Measurements from ENCODE around the gene SRGAP2B.
"Not testable (repeated sequence)": the region's sequence is repeated elsewhere in the genome, so short reads cannot be mapped to it uniquely, and the experiment has no call there.

The SRGAP2B gene

DNA sequence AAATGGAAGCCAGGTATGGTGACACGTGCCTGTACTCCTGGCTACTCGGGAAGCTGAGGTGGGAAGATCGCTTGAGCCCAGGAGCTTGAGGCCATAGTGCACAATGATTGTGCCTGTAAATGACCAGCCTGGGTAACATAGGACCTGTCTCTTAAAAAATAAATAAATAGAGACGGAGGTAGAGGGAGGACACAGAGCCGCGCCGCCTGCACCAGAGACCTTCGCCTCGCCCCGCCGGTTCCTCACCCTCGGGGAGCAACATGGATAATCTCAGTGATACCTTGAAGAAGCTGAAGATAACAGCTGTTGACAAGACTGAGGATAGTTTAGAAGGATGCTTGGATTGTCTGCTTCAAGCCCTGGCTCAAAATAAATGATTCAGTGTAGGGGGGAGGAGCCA is 130.4 kb downstream of the SRGAP2B start:
- H2BK12ac ChIP-seq (ENCODE audit: low read length); H3K4ac ChIP-seq (ENCODE audit: low read length); H4K8ac ChIP-seq (ENCODE audit: low read depth, low read length); H2AFZ ChIP-seq (ENCODE audit: low read length); H2AK5ac ChIP-seq (ENCODE audit: low read depth, low read length); H3K14ac ChIP-seq (ENCODE audit: low read length); H3K23ac ChIP-seq (ENCODE audit: low read depth, low read length, poor library complexity); H2BK5ac ChIP-seq (ENCODE audit: low read length); H3K4me1 ChIP-seq (ENCODE audit: control insufficient read depth in 2 of 2, insufficient read depth in 1 of 2, low read depth in 1 of 2, low read length in 2 of 2); DNase-seq (ENCODE audit: low spot score); H3K79me1 ChIP-seq (ENCODE audit: low read depth, low read length); H4K91ac ChIP-seq (ENCODE audit: low read depth, low read length, poor library complexity); H3K9me3 ChIP-seq (replicated peaks in 1 of 2; ENCODE audit: control insufficient read depth in 2 of 2, insufficient read depth in 1 of 2, low read depth in 1 of 2, low read length in 2 of 2); H3K18ac ChIP-seq (ENCODE audit: low read length); H3K4me3 ChIP-seq (ENCODE audit: low read length in 2 of 2); H2BK120ac ChIP-seq (ENCODE audit: low read depth, low read length); H3K36me3 ChIP-seq (replicated peaks in 1 of 2; ENCODE audit: control insufficient read depth in 2 of 2, insufficient read depth in 2 of 2, low read length in 2 of 2); H3K4me2 ChIP-seq (ENCODE audit: insufficient read depth, low read length, poor library complexity, severe bottlenecking); H3K27ac ChIP-seq (replicated peaks; ENCODE audit: low read length); H3K9ac ChIP-seq (ENCODE audit: low read depth, low read length, poor library complexity); H3K27me3 ChIP-seq (ENCODE audit: control insufficient read depth in 3 of 3, insufficient read depth in 3 of 3, low read depth in 1 of 3, low read length in 3 of 3); H2BK15ac ChIP-seq (ENCODE audit: low read length): not testable (repeated sequence)
- WGBS, 2 donors (ENCODE audit: extremely low coverage in 2 of 2, insufficient read length in 2 of 2, insufficient replicate concordance in 1 of 2) = no CpG with 5 or more reads among the region's 12 CpGs

DNA sequence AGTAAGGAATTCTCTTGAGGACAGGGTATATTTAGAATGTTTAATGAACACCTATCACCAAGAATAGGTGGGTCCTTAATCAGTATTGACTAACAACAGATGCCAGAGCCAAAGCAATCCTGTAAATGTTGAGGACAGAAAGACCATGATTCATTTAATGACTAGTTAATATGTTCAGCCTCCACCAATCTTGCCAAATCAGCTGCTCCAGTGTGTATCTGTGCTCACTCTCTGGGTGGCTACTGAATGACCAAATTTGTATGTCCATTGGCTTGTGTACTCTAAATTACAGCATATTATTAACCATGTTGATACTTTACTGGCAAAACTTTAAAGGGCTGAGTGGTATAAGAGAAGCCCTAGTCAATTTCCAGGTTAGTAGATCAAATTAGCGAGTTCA is 130.9 kb downstream of the SRGAP2B start:
- H3K4ac ChIP-seq (ENCODE audit: low read length); H2BK5ac ChIP-seq (ENCODE audit: low read length); H3K4me1 ChIP-seq (ENCODE audit: control insufficient read depth in 2 of 2, insufficient read depth in 1 of 2, low read depth in 1 of 2, low read length in 2 of 2); H2AFZ ChIP-seq (ENCODE audit: low read length); H3K18ac ChIP-seq (ENCODE audit: low read length); H3K79me1 ChIP-seq (ENCODE audit: low read depth, low read length); H3K4me3 ChIP-seq (ENCODE audit: low read length in 2 of 2); H2BK120ac ChIP-seq (ENCODE audit: low read depth, low read length); H4K8ac ChIP-seq (ENCODE audit: low read depth, low read length); H3K9ac ChIP-seq (ENCODE audit: low read depth, low read length, poor library complexity); H3K36me3 ChIP-seq (replicated peaks in 1 of 2; ENCODE audit: control insufficient read depth in 2 of 2, insufficient read depth in 2 of 2, low read length in 2 of 2); H4K91ac ChIP-seq (ENCODE audit: low read depth, low read length, poor library complexity); H2AK5ac ChIP-seq (ENCODE audit: low read depth, low read length); H2BK12ac ChIP-seq (ENCODE audit: low read length); H3K14ac ChIP-seq (ENCODE audit: low read length); H3K23ac ChIP-seq (ENCODE audit: low read depth, low read length, poor library complexity); H3K27ac ChIP-seq (replicated peaks; ENCODE audit: low read length); DNase-seq (ENCODE audit: low spot score); H2BK15ac ChIP-seq (ENCODE audit: low read length); H3K27me3 ChIP-seq (ENCODE audit: control insufficient read depth in 3 of 3, insufficient read depth in 3 of 3, low read depth in 1 of 3, low read length in 3 of 3); H3K9me3 ChIP-seq (replicated peaks in 1 of 2; ENCODE audit: control insufficient read depth in 2 of 2, insufficient read depth in 1 of 2, low read depth in 1 of 2, low read length in 2 of 2); H3K4me2 ChIP-seq (ENCODE audit: insufficient read depth, low read length, poor library complexity, severe bottlenecking): not testable (repeated sequence)
- no CpG with 5 or more reads among the region's 1 CpG for WGBS, 2 donors (ENCODE audit: extremely low coverage in 2 of 2, insufficient read length in 2 of 2, insufficient replicate concordance in 1 of 2)

GRCh38 chr1:144963571-144963970 is 131.6 kb downstream of the SRGAP2B start:
- H3K4me1 ChIP-seq (ENCODE audit: control insufficient read depth in 2 of 2, insufficient read depth in 1 of 2, low read depth in 1 of 2, low read length in 2 of 2); H3K79me1 ChIP-seq (ENCODE audit: low read depth, low read length); H3K18ac ChIP-seq (ENCODE audit: low read length); H4K91ac ChIP-seq (ENCODE audit: low read depth, low read length, poor library complexity); H4K8ac ChIP-seq (ENCODE audit: low read depth, low read length); H3K27ac ChIP-seq (replicated peaks; ENCODE audit: low read length); H3K23ac ChIP-seq (ENCODE audit: low read depth, low read length, poor library complexity); H2BK5ac ChIP-seq (ENCODE audit: low read length); H3K4me2 ChIP-seq (ENCODE audit: insufficient read depth, low read length, poor library complexity, severe bottlenecking); H3K14ac ChIP-seq (ENCODE audit: low read length); H2AK5ac ChIP-seq (ENCODE audit: low read depth, low read length); H3K27me3 ChIP-seq (ENCODE audit: control insufficient read depth in 3 of 3, insufficient read depth in 3 of 3, low read depth in 1 of 3, low read length in 3 of 3); H3K9me3 ChIP-seq (replicated peaks in 1 of 2; ENCODE audit: control insufficient read depth in 2 of 2, insufficient read depth in 1 of 2, low read depth in 1 of 2, low read length in 2 of 2); H2BK12ac ChIP-seq (ENCODE audit: low read length); H2BK15ac ChIP-seq (ENCODE audit: low read length); H3K4ac ChIP-seq (ENCODE audit: low read length); H3K9ac ChIP-seq (ENCODE audit: low read depth, low read length, poor library complexity); DNase-seq (ENCODE audit: low spot score); H3K4me3 ChIP-seq (ENCODE audit: low read length in 2 of 2); H2AFZ ChIP-seq (ENCODE audit: low read length); H2BK120ac ChIP-seq (ENCODE audit: low read depth, low read length); H3K36me3 ChIP-seq (replicated peaks in 1 of 2; ENCODE audit: control insufficient read depth in 2 of 2, insufficient read depth in 2 of 2, low read length in 2 of 2): not testable (repeated sequence)
- no CpG with 5 or more reads among the region's 3 CpGs for WGBS, 2 donors (ENCODE audit: extremely low coverage in 2 of 2, insufficient read length in 2 of 2, insufficient replicate concordance in 1 of 2)

DNA sequence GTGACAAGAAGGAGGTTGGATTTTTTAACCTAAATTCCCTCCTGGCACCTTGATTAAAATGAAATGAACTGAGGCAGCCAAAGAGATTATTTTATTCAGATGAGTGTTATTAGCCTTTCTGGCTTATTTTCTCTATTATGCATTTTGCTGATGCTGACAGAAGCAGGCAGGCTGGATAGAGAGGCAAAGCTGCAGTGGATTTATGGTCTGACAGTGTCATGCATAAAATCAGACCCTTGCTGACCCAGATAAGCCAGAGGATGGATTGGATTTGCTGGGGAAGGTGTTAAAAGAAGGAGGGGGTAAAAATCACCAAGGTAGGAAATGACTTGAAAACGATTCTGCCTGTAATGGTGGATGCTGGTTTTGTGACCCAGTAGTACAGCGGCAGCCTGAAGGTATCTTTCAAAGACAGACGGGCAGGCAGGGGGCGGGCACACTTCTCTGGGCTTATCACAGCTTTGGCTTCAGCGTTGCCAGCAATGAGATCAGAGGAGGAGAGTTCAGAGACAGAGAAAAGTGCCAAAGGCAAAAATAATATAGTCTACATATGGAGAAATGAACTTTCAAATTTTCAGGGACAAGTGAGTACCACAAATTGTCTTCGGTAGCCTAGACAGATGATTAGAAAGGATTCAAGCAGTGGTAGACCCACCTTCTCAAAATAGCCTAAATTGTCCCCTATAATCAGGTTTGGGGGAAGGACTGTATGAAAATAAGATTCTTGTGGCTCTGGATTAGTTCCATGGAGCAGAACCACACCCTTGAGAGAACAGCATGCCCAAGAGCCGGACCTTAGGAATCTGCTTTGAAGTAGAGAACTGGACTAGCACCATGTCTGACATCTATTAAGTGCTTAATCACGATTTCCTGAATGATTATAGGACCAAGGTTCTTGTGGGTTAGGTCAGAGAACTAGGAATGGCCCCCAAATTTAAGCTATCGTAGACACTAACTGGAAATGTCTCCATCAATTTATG is 133.2 kb downstream of the SRGAP2B start:
- H3K27me3 ChIP-seq (ENCODE audit: control insufficient read depth in 3 of 3, insufficient read depth in 3 of 3, low read depth in 1 of 3, low read length in 3 of 3); H3K27ac ChIP-seq (replicated peaks; ENCODE audit: low read length); H2BK5ac ChIP-seq (ENCODE audit: low read length); H3K9ac ChIP-seq (ENCODE audit: low read depth, low read length, poor library complexity); H3K9me3 ChIP-seq (replicated peaks in 1 of 2; ENCODE audit: control insufficient read depth in 2 of 2, insufficient read depth in 1 of 2, low read depth in 1 of 2, low read length in 2 of 2); H4K8ac ChIP-seq (ENCODE audit: low read depth, low read length); H2AFZ ChIP-seq (ENCODE audit: low read length); H2AK5ac ChIP-seq (ENCODE audit: low read depth, low read length); H3K18ac ChIP-seq (ENCODE audit: low read length); H2BK120ac ChIP-seq (ENCODE audit: low read depth, low read length); H4K91ac ChIP-seq (ENCODE audit: low read depth, low read length, poor library complexity); H2BK12ac ChIP-seq (ENCODE audit: low read length); H3K4me1 ChIP-seq (ENCODE audit: control insufficient read depth in 2 of 2, insufficient read depth in 1 of 2, low read depth in 1 of 2, low read length in 2 of 2); DNase-seq (ENCODE audit: low spot score); H3K36me3 ChIP-seq (replicated peaks in 1 of 2; ENCODE audit: control insufficient read depth in 2 of 2, insufficient read depth in 2 of 2, low read length in 2 of 2); H2BK15ac ChIP-seq (ENCODE audit: low read length); H3K4ac ChIP-seq (ENCODE audit: low read length); H3K14ac ChIP-seq (ENCODE audit: low read length); H3K23ac ChIP-seq (ENCODE audit: low read depth, low read length, poor library complexity); H3K4me3 ChIP-seq (ENCODE audit: low read length in 2 of 2); H3K79me1 ChIP-seq (ENCODE audit: low read depth, low read length); H3K4me2 ChIP-seq (ENCODE audit: insufficient read depth, low read length, poor library complexity, severe bottlenecking): not testable (repeated sequence)
- no CpG with 5 or more reads among the region's 9 CpGs for WGBS, 2 donors (ENCODE audit: extremely low coverage in 2 of 2, insufficient read length in 2 of 2, insufficient replicate concordance in 1 of 2)

All from neuronal stem cell (in vitro differentiated cells).